ENCODE data around the gene GATB. TPM values are rescaled to one million over a fixed set of nuclear protein-coding genes. Genes with fewer than 3 reads are reported as not detected.

Gene GATB, protein sequence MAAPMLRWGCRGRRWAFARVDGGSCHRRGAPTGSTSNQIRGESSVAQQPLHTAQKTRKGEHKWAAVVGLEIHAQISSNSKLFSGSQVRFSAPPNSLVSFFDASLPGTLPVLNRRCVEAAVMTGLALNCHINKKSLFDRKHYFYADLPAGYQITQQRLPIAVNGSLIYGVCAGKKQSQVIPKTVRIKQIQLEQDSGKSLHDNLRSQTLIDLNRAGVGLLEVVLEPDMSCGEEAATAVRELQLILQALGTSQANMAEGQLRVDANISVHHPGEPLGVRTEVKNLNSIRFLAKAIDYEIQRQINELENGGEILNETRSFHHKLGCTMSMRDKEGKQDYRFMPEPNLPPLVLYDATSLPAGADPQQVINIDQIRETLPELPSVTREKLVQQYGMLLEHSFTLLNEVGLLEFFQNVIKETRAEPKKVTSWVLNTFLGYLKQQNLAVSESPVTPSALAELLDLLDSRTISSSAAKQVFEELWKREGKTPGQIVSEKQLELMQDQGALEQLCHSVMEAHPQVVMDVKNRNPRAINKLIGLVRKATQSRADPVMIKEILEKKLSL
- 15.7 and 20.3 TPM in 2 replicates for total RNA-seq
- long read RNA-seq, transcript GATB-201 (13 exons, 2,385 nt): major isoform, 108 of 140 reads
- long read RNA-seq, partial matches to known transcripts: 4 of 140 reads
- long read RNA-seq, other reads (novel, unspliced or antisense): 27 of 140 reads

DNA sequence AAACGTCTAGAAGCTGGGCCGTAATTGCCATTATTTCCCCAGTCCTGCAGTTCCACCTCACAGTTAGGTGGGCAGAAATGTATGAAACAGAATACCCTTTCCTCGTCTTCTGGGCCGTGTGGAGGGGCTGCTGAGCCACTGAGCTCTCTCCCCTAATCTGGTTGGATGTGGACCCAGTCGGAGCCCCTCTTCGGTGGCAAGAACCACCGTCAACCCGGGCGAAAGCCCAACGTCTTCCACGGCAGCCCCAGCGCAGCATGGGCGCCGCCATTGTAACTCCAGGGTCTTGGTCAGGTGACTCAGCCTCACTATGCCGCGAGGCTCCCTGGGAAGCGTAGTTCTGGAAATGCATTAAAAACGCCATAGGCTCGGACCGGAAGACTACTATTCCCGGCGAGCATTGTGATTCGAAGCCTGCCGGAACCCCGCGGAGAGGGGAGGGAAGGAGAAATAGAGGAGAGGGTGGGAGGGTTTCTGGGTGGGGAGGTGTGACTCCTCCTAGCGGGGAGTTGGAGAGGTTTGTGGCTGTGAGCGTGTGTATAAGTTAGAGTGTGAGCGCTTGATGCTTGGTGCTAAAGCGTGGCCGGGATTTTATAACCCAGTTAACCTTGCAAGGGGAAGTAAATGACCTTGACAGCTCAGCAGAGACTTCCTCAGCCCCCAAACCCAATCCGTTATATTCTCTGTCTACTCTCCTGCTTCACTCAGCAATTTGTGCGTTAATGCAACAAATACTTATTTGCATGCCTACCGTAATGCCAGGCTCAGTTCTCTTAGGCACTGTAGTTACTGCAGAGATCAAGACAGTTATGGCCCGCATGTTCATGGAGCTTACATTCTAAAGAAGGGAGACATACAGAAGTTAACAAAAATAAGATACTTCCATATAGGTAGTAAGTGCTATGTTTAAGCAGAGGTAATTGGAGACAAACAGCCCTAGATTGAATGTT, at the start of gene GATB:
Gene GATB, minus strand, starts transcription at position 296 of the 950 bp plus-strand sequence. Its CDS starts 25 bp downstream, at position 271.
- peak; percentile 82 for DNase-seq (ENCODE audit: low spot score, unreplicated experiment)
- Mint-ChIP-seq H3K9me3 (ENCODE audit: low read depth) (no peaks in the 10 kb centered on the region), H3K4me3 (ENCODE audit: low read depth) (peak within 1 kb of the TSS; percentile 94), H3K4me1 (ENCODE audit: low read depth) (peaks cover 6% of the 10 kb centered on the region), H3K27ac (peak within 1 kb of the TSS; percentile 99), H3K36me3 (ENCODE audit: insufficient read depth) (peaks cover 1% of the 10 kb centered on the region), H3K27me3 (peaks cover 26% of the 10 kb centered on the region)
- TF ChIP-seq CTCF (IDR thresholded peaks at IDR 0.05; ENCODE audit: unreplicated experiment): peak; percentile 65

- Mint-ChIP-seq H3K4me1 (ENCODE audit: low read depth) (peaks cover 22% of the 10 kb centered on the region), H3K27me3 (peaks cover 2% of the 10 kb centered on the region), H3K9me3 (ENCODE audit: low read depth) (no peaks in the 10 kb centered on the region), H3K27ac (no peak overlapping the region), H3K36me3 (ENCODE audit: insufficient read depth) (no peaks in the 10 kb centered on the region), H3K4me3 (ENCODE audit: low read depth) (no peak overlapping the region)
- no peak for DNase-seq (ENCODE audit: low spot score, unreplicated experiment)
- no peak for TF ChIP-seq CTCF (IDR thresholded peaks at IDR 0.05; ENCODE audit: unreplicated experiment)
Observed at GRCh38 chr4:151810476-151810875, 49.7 kb upstream of the GATB start.

- no peak for TF ChIP-seq CTCF (IDR thresholded peaks at IDR 0.05; ENCODE audit: unreplicated experiment)
- Mint-ChIP-seq H3K36me3 (ENCODE audit: insufficient read depth) (no peaks in the 10 kb centered on the region), H3K4me1 (ENCODE audit: low read depth) (peaks cover 22% of the 10 kb centered on the region), H3K4me3 (ENCODE audit: low read depth) (no peak overlapping the region), H3K9me3 (ENCODE audit: low read depth) (no peaks in the 10 kb centered on the region), H3K27ac (no peak overlapping the region), H3K27me3 (peaks cover 2% of the 10 kb centered on the region)
- DNase-seq (ENCODE audit: low spot score, unreplicated experiment): no peak
Observed at GRCh38 chr4:151809716-151810115, 48.9 kb upstream of the GATB start.

DNA sequence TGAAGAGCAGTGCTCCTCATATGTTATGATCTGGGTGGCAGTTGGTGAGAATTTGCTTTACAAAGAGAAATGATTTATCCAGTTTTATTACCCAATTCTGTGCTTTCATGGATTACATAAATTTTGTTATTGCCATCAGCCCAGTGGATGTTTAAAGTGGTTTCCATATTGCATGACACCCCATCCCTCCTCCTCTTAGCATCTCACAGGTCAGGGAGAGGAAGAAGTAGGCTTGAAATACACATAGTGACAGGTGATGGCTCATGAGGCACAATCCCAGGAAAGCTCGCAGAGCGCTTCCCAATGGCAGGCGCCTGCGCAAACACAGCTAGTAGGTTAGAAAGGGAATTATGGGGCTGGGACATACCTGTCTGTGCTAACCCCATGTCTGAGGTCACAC, 47.7 kb upstream of the GATB start:
- H3K4me3 Mint-ChIP-seq (ENCODE audit: low read depth): no peak overlapping the region
- no peak overlapping the region for H3K27ac Mint-ChIP-seq
- H3K4me1 Mint-ChIP-seq (ENCODE audit: low read depth): peaks cover 22% of the 10 kb centered on the region
- DNase-seq (ENCODE audit: low spot score, unreplicated experiment): no peak
- no peak for TF ChIP-seq CTCF (IDR thresholded peaks at IDR 0.05; ENCODE audit: unreplicated experiment)
- no peaks in the 10 kb centered on the region for H3K9me3 Mint-ChIP-seq (ENCODE audit: low read depth)
- H3K36me3 Mint-ChIP-seq (ENCODE audit: insufficient read depth): no peaks in the 10 kb centered on the region
- H3K27me3 Mint-ChIP-seq: peaks cover 2% of the 10 kb centered on the region

- no peak overlapping the region for H3K27ac Mint-ChIP-seq
- H3K4me3 Mint-ChIP-seq (ENCODE audit: low read depth): no peak overlapping the region
Observed at GRCh38 chr4:151808120-151808529, 47.3 kb upstream of the GATB start.

More at GRCh38 chr4:151808120-151808529, 47.3 kb upstream of the GATB start:
- DNase-seq (ENCODE audit: low spot score, unreplicated experiment): no peak
- no peak for TF ChIP-seq CTCF (IDR thresholded peaks at IDR 0.05; ENCODE audit: unreplicated experiment)
- Mint-ChIP-seq H3K4me1 (ENCODE audit: low read depth) (peaks cover 22% of the 10 kb centered on the region), H3K36me3 (ENCODE audit: insufficient read depth) (no peaks in the 10 kb centered on the region), H3K9me3 (ENCODE audit: low read depth) (no peaks in the 10 kb centered on the region), H3K27me3 (peaks cover 2% of the 10 kb centered on the region)
